Panc1 (cell line): ENCODE results near the gene CCN6. TPM values are rescaled to one million over a fixed set of nuclear protein-coding genes. Genes with fewer than 3 reads are reported as not detected.
A peak's percentile ranks its signal among the peaks of the same experiment; 100 is the strongest.

Experiments
- ATAC-seq: fragments of 200-7000 bp; cut with Tn5 transposase; 2 replicates; pipeline ENCODE4 v1.9.1; 2020; ENCODE audit warnings: mild to moderate bottlenecking, moderate library complexity
- BruUV-seq: library from RNA; stranded (reverse); fragments of 400-500 nt; replicated peaks from 2 replicates; lab custom pipeline; 2021; lab: Mats Ljungman, UMichigan
- CTCF ChIA-PET: fragments of 300-600 bp; sonication (Branson Sonifier 250); formaldehyde crosslinking; loops from one replicate; lab custom pipeline; 2022; ENCODE audit warnings: antibody characterized with exemption; lab: Charles Lee
- POLR2A ChIA-PET: fragments of 300-600 bp; sonication (Branson Sonifier 250); formaldehyde crosslinking; loops from one replicate; lab custom pipeline; 2022; ENCODE audit warnings: antibody characterized with exemption; lab: Charles Lee
- DNase-seq: peaks from one replicate; pipeline ENCODE4 v3.0.0-alpha.2; 2010; ENCODE audit warnings: low read depth, low spot score
- H3K27ac ChIP-seq: 2 replicates; pipeline ENCODE4 v1.5.1; 2011; ENCODE audit warnings: mild to moderate bottlenecking, low read length, inconsistent platforms
- H3K27me3 ChIP-seq: fragments of 200-500 bp; sonication (Bioruptor generic); 2 replicates; pipeline ENCODE4 v1.6.0; 2014; ENCODE audit warnings: low read length, inconsistent platforms; ENCODE audit not compliant: control insufficient read depth, insufficient read depth
- H3K36me3 ChIP-seq: fragments of 200-500 bp; sonication (Bioruptor generic); 2 replicates; pipeline ENCODE4 v1.5.1; 2014; ENCODE audit warnings: inconsistent platforms, mild to moderate bottlenecking, low read length, moderate library complexity; ENCODE audit not compliant: control insufficient read depth, insufficient read depth
- H3K4me1 ChIP-seq: 2 replicates; pipeline ENCODE4 v1.5.1; 2011; ENCODE audit warnings: inconsistent platforms, mild to moderate bottlenecking, low read length, moderate library complexity; ENCODE audit not compliant: control insufficient read depth, insufficient read depth
- H3K4me3 ChIP-seq, 2 experiments: 2 replicates each; pipeline ENCODE4 v1.5.1; 2011 to 2012; ENCODE audit warnings: low read depth in 2 of 2, low read length in 2 of 2, mild to moderate bottlenecking in 2 of 2, inconsistent platforms in 1 of 2, moderate library complexity in 1 of 2
- H3K9me3 ChIP-seq: fragments of 200-500 bp; sonication (Bioruptor generic); 2 replicates; pipeline ENCODE4 v1.5.1; 2014; ENCODE audit warnings: low read depth, mild to moderate bottlenecking, inconsistent platforms, low read length, moderate library complexity; ENCODE audit not compliant: control insufficient read depth, insufficient read depth
- CTCF ChIP-seq: fragments of 450-650 bp; IDR thresholded peaks from 2 replicates; pipeline ENCODE4 v1.5.1; 2017; ENCODE audit warnings: mild to moderate bottlenecking
- POLR2AphosphoS5 ChIP-seq: IDR thresholded peaks from 2 replicates; pipeline ENCODE4 v1.6.1; 2012; ENCODE audit warnings: mild to moderate bottlenecking, low read depth, low read length, moderate library complexity
- REST ChIP-seq, 2 experiments: IDR thresholded peaks; 2 replicates each; pipeline ENCODE4 v1.6.1; 2011 to 2012; ENCODE audit warnings: low read depth in 2 of 2, control low read depth in 1 of 2, low read length in 1 of 2, mild to moderate bottlenecking in 1 of 2, moderate library complexity in 1 of 2; ENCODE audit not compliant: insufficient read depth in 1 of 2
- SIN3A ChIP-seq: IDR thresholded peaks from 2 replicates; pipeline ENCODE4 v1.6.1; 2012; ENCODE audit warnings: low read depth, mild to moderate bottlenecking, low read length, moderate library complexity, borderline replicate concordance; ENCODE audit not compliant: insufficient read depth
- TCF7L2 ChIP-seq: IDR thresholded peaks from 2 replicates; pipeline ENCODE4 v1.6.1; 2011; ENCODE audit warnings: mild to moderate bottlenecking, low read depth, low read length, inconsistent platforms
- in situ Hi-C: cut with HindIII; loops from 2 replicates; pipeline ENCODE4 v1.10.0; 2016; ENCODE audit warnings: low sequenced_read_pairs, low pct_unique_long_range_greater_than_20kb
- intact Hi-C: fragments of 100-400 bp; cut with micrococcal nuclease; formaldehyde crosslinking; loops from one replicate; pipeline ENCODE4 v1.10.0; 2022; ENCODE audit not compliant: unreplicated experiment
- total RNA-seq: library from RNA; stranded (reverse); gene quantifications from one replicate; pipeline ENCODE4 v1.2.1, GENCODE V29; 2021; ENCODE audit not compliant: unreplicated experiment

The CCN6 gene
- total RNA-seq, 1 experiment from 2014 or later, result 3.0 TPM

GRCh38 chr6:112007805-112008204 is 46.1 kb upstream of the CCN6 start:
- ChIA-PET POLR2A (no interaction called here), CTCF (interaction anchor here (1.1 kb wide), 1 partner anchor 11 kb away, joined by 5 read pairs; no protein-coding TSS in a partner anchor)
- Histone ChIP-seq H3K27ac (no peak overlapping the region), H3K9me3 (no peaks in the 10 kb centered on the region), H3K27me3 (peaks cover 7% of the 10 kb centered on the region), H3K4me3 (no peak overlapping the region), H3K4me1 (no peaks in the 10 kb centered on the region), H3K36me3 (no peaks in the 10 kb centered on the region)
- in situ Hi-C loops, result no loop called here
- BruUV-seq, result no TSS peak
- no peak for TF ChIP-seq CTCF
- no peak for TF ChIP-seq POLR2AphosphoS5
- no peak for TF ChIP-seq TCF7L2
- no peak for TF ChIP-seq REST (IDR thresholded peaks at IDR 0.05; ENCODE audit: insufficient read depth in 1 of 2, low read depth in 2 of 2, low read length in 1 of 2)
- no peak for TF ChIP-seq SIN3A
- DNase-seq, result no peak
- intact Hi-C loops, result no loop called here
- no peak for ATAC-seq

GRCh38 chr6:112008482-112008881 is 45.4 kb upstream of the CCN6 start:
- TF ChIP-seq POLR2AphosphoS5 (no peak), TCF7L2 (no peak), SIN3A (no peak)
- Histone ChIP-seq H3K4me1 (no peaks in the 10 kb centered on the region), H3K27me3 (peaks cover 4% of the 10 kb centered on the region), H3K9me3 (no peaks in the 10 kb centered on the region), H3K27ac (no peak overlapping the region), H3K4me3 (no peak overlapping the region), H3K36me3 (no peaks in the 10 kb centered on the region)
- BruUV-seq, result no TSS peak
- ATAC-seq (no peak), DNase-seq (no peak)
- ChIA-PET CTCF (interaction anchor here (0.6 kb wide), 1 partner anchor 35 kb away, joined by 4 read pairs; no protein-coding TSS in a partner anchor), POLR2A (no interaction called here)
- intact Hi-C loops, result no loop called here
- in situ Hi-C loops, result no loop called here

GRCh38 chr6:112010328-112010727 is 43.6 kb upstream of the CCN6 start:
- intact Hi-C loops (no loop called here), in situ Hi-C loops (no loop called here)
- no TSS peak for BruUV-seq
- CTCF ChIA-PET, result interaction anchor here (1.5 kb wide), 1 partner anchor 33 kb away, joined by 7 read pairs; no protein-coding TSS in a partner anchor
- ATAC-seq, result peak; percentile 67
- H3K9me3 ChIP-seq, result no peaks in the 10 kb centered on the region
- no peak overlapping the region for H3K27ac ChIP-seq
- H3K4me3 ChIP-seq, result no peak overlapping the region
- no peak for TF ChIP-seq REST (IDR thresholded peaks at IDR 0.05; ENCODE audit: insufficient read depth in 1 of 2, low read depth in 2 of 2, low read length in 1 of 2)
- peak; percentile 46 for TF ChIP-seq CTCF
- POLR2A ChIA-PET, result no interaction called here
- no peaks in the 10 kb centered on the region for H3K36me3 ChIP-seq
- no peaks in the 10 kb centered on the region for H3K4me1 ChIP-seq
- no peak for DNase-seq
- peaks cover 2% of the 10 kb centered on the region; the same call in 1 of the 2 replicates for H3K27me3 ChIP-seq
